A204.1 (cell line): ENCODE measurements around the gene ANXA11.
"Not testable (repeated sequence)": the region's sequence is repeated elsewhere in the genome, so short reads cannot be mapped to it uniquely, and the experiment has no call there.

ENCODE experiments used
- FAIRE-seq: peaks from 2 replicates; lab custom pipeline; 2012; peaks lifted over from hg19 to GRCh38; lab: Jason Lieb, UNC

Gene ANXA11

GRCh38 chr10:80207768-80208370, 2.5 kb upstream of the ANXA11 start:
- FAIRE-seq, result no peak

GRCh38 chr10:80206277-80206655, 929 bp upstream of the ANXA11 start:
- no peak for FAIRE-seq

DNA sequence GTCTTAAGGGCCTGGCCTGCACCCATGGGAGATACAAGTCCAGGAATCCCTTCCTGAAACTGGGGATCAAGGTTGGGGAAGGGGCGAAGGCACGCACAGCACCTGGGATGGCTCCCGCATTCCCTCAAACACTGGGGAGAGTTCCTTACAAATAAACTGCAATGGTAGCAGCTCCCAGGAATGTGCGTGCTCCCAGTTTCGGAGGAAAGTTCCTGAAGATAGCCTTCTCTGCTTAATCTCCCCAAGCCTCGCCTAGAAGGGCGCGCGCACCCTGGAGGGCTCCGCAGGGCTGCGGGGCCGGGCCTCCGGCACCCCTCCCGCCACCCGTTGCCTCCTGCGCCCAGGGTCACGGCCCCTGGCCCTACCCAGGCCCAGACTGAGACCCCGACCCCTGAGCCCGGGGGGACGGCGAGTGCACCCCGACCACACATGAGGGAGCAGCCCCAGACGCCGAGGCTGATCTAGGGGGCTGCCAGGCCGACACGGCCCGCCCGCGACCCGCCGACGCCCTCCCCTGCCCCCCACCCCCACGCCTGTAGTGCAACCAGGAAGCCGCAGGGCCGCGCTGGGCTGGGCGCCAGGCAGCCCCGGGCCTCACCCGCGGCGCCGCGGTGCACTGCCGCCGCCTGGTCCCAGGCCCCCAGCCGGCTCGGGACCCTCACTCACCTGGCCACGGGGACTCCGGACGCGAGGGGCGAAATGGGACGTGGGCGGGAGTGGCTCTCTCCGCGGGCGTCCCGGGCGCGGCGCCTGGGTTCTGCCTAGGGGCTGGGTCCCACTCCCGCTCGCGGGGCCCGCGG, 460 bp downstream of the ANXA11 start:
- FAIRE-seq, result no peak

DNA sequence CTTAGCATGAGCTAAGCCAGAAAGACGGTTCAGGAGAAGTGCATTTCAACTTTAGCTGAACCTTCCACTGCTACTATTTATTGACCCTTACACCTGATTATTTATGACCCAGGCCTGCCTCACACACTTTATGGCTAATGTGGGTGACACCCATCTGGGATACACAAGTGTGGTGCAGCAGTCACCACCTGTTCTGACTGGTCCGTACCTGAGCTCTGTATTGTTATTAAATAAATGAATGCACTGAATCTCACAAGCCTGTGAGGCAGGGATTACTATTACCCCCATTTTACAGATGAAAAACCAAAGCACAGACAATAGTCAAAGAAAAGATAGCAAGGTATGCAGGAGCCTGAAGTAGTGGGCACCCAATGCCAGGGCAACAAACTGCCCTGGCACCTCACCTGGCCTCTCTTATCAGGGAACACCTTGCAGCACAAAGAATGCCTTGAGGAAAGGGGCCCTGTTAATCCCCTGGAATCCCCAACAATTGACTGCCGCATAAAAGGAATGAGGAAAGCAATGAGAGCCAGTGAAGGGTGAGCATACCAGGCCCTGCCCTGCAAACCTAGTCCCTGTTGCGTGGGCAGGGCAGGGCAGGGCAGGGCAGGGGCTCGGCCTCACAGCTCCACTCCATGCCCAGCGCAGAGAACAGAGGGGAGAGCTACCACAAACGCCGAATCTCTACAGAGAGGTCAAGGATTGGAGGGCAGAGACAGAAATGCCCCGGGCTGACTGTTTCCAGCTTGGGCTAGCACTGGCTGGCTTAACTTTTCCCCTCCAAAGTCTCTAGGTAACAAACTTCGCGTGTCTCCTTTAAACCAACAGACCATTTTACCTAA, 1.3 kb downstream of the ANXA11 start:
- no peak for FAIRE-seq

GRCh38 chr10:80202934-80203834, 2.2 kb downstream of the ANXA11 start:
- FAIRE-seq, result no peak

DNA sequence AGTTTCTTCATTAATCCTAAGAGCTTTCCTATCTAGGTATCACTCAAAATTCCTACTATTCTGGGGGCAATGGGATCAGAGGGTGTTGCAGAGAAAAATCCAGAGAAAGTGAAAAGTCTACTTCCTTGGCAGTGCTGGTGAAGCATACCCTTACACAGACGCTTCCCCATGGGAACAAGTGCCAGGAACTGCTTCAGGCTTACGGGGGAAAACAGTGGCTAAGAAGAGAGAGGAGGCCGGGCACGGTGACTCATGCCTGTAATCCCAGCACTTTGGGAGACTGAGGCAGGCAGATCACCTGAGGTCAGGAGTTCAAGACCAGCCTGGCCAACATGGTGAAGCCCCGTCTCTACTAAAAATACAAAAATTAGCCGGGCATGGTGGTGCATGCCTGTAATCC, 2.8 kb downstream of the ANXA11 start:
- FAIRE-seq, result not testable (repeated sequence)

DNA sequence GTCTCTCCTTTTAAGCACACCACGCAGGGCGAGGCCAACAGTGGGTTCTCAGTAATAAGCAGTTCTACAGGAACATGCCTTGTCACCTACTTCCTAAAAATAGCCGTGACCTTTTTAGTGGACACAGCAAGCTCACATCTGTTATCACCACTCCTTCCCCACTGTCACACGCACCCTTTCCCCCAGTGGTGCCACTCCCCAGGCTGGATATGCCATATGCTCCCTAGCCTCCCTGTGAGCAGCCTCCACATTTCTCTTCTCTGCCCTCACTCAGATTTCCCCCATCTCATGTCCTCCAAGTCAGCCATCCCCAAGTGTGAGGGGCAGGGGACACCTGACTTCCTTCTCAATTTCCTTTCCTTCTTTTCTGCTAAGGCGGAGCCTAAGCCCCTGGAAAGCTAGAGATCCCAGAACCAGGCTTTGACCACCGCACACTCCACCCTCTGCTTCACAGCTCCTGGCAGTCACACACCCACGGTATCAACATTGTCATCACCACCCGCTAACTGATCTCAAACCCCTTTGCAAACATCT, 3.7 kb downstream of the ANXA11 start:
- FAIRE-seq, result no peak

DNA sequence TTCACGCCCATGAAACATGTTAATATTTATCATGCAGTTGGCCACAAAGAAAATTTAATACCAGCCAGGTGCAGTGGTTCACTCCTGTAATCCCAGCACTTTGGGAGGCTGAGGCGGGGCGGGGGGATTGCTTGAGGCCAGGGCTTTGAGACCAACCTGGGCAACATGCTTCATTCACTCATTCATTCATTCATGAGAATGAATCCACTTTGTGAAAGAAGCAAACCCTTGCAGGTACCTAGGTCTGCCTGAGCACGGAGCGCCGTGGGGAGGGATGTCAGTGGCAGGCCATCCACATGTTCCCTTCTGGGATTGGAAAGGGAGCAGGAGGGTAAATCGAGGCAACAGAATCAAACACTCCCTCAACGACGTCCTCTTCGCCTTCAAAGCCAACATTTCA, 4.7 kb downstream of the ANXA11 start:
- no peak for FAIRE-seq

DNA sequence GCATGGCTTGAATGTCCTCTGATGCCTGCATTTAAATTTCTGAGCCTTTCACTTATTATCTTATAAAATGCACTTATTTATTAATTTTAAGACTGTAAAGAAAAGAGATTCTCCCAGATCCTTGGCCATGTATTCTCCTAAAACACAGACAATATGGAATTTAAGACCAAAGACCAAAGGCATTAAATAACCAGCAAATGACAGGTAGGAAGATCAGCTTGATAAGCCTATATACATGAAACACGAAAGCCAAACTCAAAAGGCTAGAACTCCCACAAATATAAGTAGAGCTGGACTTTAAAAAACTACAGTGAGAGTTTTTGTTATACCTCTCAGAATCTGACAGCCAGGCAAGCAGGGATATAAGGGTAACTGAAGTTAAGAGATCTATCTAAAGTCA, 5.1 kb downstream of the ANXA11 start:
- no peak for FAIRE-seq

DNA sequence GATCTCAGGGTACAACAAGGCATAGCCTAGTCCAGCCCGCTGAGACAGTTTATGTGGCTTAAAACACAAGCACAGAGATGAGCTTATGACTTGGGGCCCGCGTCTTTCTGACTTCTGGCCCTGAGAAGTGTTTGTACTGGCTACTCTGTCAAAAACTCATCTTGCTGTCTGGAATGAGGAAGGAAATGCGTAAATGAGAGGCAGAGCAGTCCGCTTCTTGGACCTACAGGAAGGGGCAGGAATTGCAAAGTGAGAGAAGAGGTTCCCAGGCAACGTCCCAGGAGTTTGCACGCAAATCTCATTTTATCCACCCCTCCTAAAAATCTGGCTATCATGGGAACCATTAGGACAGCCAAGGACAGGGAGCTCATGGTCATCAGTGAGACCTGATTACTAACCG, 5.5 kb downstream of the ANXA11 start:
- FAIRE-seq, result no peak

DNA sequence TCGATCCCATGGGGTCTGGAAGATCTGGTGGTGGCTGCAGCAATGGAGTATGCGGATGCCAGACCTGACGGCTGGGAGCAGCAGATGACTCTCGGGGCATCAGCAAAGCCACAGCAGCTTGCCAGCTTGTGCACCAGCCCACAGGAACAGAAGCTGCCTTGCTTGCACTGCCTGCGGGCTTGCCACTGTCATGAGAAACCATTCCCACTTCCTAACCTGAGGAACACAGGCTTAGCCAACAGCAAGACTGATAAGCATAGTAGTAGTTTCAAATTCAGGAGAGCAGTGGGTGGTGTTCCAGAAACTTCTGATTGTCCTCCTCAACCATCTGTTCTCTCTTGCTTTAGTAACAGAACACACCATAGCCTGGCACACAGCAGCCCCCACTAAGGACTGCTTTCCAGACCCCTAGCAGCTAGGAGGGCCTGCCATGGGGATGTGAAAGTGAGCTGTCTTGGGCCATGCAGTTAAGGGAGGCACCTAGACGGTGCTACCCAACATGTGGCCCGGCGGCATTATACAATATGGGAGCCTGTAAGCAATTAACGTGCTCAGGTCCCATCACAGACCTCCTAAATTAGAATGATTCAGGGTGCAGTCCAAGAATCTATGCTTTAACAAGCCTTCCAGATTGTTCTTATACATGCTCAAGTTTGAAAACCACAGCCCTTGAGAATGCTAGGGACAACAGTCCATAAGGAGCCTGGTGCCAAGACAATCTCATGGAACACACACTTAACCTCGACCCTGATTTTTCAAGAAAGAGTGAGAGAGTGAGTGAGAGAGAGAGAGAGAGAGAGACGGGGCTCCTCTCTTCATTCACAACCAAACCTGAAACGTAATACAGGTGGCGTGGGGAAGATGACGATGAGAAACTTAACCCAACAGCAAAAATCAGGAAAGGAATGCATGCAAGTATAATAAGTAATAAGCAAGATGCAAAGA, 7.1 kb downstream of the ANXA11 start:
- no peak for FAIRE-seq

- FAIRE-seq, result no peak
Observed at GRCh38 chr10:80196950-80197315, 8.4 kb downstream of the ANXA11 start.

DNA sequence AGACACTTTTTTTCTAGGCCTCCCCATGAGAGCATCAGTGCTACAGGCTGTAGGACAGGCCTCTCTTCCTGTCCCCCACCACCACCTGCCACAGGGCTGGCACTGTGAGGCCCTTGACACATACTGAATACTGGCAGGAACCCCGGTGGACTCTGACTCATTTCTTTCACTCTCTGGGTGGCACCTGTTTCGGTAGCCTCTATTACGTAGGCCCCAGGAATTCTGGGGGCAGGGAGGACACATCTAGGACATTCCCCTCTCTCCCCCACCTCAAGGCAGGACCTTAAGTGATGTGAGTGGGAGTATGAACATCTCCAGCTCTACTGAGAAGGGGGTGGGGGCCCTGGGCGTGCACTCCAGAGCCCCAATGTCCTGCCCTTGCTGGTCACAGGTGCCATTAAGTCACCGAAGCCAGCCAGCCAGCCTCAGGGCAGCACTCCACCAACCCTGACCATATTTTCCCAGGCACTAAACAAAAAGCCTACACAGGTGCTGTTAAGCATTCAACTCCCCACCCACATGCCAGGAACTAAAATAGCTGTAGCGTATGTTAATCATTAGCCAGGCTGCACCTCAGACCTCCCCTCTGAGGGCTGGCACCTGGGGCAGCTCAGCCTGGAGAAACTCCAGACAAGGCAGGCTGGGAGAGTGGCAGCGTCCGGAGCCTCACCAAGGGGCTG, 8.9 kb downstream of the ANXA11 start:
- no peak for FAIRE-seq

GRCh38 chr10:80195046-80195574, 10.2 kb downstream of the ANXA11 start:
- FAIRE-seq, result no peak

- FAIRE-seq, result no peak
Observed at GRCh38 chr10:80194373-80195045, 10.8 kb downstream of the ANXA11 start.

DNA sequence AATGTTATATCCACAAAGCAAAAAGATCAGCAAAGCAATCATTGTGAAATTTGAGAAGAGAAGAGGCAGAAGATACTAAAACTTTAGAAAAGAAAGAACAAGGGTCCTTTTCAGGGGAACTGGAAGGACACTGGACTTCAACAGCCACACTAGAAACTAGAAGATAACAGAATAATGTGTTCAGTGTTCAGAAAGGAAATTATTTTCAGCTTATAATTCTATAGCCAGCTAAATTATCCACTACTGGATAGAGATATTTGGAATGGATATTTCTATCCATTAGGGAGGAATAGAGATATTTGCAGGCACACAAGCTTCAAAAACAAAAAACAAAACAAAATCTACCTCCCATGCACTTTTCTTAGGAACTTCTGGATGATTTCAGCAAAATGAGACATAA, 12.8 kb downstream of the ANXA11 start:
- FAIRE-seq, result no peak

DNA sequence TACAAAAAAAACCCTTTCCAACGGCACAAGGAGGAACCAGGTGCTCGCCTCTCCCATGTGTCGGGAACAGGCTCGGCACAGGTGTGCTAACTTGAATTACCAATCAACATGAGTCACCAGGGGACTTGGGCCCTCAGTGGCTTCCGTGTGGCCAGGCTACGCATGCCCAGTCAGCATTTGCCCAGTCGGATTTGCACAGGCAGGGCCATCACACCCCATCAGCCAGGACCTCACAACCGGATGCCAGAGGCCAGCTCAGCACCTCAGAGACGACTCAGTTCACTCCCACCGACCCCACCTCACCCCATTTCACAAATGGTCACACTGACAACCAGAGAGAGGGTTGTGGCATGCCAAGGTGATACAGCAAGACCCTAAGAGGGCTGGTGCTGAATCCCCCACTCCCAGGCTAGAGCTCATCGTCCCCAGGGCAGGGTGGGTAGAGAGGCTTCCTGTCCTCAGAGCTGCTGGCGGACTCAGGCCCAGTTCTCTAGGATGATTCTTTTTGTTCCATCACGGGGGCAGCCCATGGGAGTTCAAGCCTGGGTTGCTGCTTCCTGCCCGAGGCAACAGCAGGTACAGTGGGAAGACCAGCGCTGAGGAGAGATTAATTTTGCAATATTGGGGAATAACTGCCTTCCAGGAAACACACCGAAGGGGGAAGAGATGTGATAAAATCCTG, 13.6 kb downstream of the ANXA11 start:
- no peak for FAIRE-seq

GRCh38 chr10:80188713-80189112, 16.6 kb downstream of the ANXA11 start:
- no peak for FAIRE-seq
